ENCODE data around the gene KLHDC3. TPM values are rescaled to one million over a fixed set of nuclear protein-coding genes. Genes with fewer than 3 reads are reported as not detected.

KLHDC3 gene
- total RNA-seq, 1 donor from 2014 or later: 67.4 TPM

- Mint-ChIP-seq H3K27ac (ENCODE audit: unreplicated experiment) (peak overlapping the region; percentile 100), H3K27me3 (ENCODE audit: low read depth, unreplicated experiment) (no peaks in the 10 kb centered on the region), H3K36me3 (ENCODE audit: low read depth, unreplicated experiment) (peaks cover 10% of the 10 kb centered on the region), H3K4me1 (ENCODE audit: low read depth, unreplicated experiment) (peaks cover 15% of the 10 kb centered on the region), H3K4me3 (ENCODE audit: unreplicated experiment) (peak overlapping the region; percentile 96), H3K9me3 (ENCODE audit: unreplicated experiment) (no peaks in the 10 kb centered on the region)
- Histone ChIP-seq H4K20me1 (ENCODE audit: insufficient read depth, low read length) (no peaks in the 10 kb centered on the region), H3K27ac (ENCODE audit: low read depth, low read length) (peak overlapping the region; percentile 94), H3K79me2 (ENCODE audit: insufficient read depth, low read length) (peaks cover 30% of the 10 kb centered on the region), H3K9ac (ENCODE audit: low read length) (peak overlapping the region; percentile 98), H3K9me3 (ENCODE audit: insufficient read depth, low read depth, low read length) (no peaks in the 10 kb centered on the region), H3K4me2 (ENCODE audit: low read length) (peak overlapping the region; percentile 95), H3K4me3 (ENCODE audit: insufficient read depth, low read depth, low read length) (peak overlapping the region; percentile 97), H3K4me1 (ENCODE audit: insufficient read depth, low read length) (peaks cover 30% of the 10 kb centered on the region), H3K27me3 (ENCODE audit: insufficient read depth, low read length) (no peaks in the 10 kb centered on the region), H3K36me3 (ENCODE audit: insufficient read depth, low read length) (peaks cover 8% of the 10 kb centered on the region), H2AFZ (ENCODE audit: low read depth, low read length) (peak overlapping the region; percentile 90)
- DNase-seq (ENCODE audit: low read depth) (no peak), FAIRE-seq (no peak)
- TF ChIP-seq CTCF (IDR thresholded peaks at IDR 0.05; ENCODE audit: insufficient read depth, low read depth, low read length) (no peak), EZH2 (IDR thresholded peaks at IDR 0.05; ENCODE audit: insufficient read depth, low read length) (no peak)
Measured at GRCh38 chr6:43060034-43060754, 46.1 kb downstream of the KLHDC3 start.

GRCh38 chr6:43060755-43061633, 46.9 kb downstream of the KLHDC3 start:
- H3K27ac Mint-ChIP-seq (ENCODE audit: unreplicated experiment): no peak overlapping the region
- Histone ChIP-seq H3K4me3 (ENCODE audit: insufficient read depth, low read depth, low read length) (no peak overlapping the region), H3K79me2 (ENCODE audit: insufficient read depth, low read length) (peaks cover 30% of the 10 kb centered on the region), H3K36me3 (ENCODE audit: insufficient read depth, low read length) (peaks cover 8% of the 10 kb centered on the region), H3K4me1 (ENCODE audit: insufficient read depth, low read length) (peaks cover 30% of the 10 kb centered on the region), H3K27me3 (ENCODE audit: insufficient read depth, low read length) (no peaks in the 10 kb centered on the region), H3K9me3 (ENCODE audit: insufficient read depth, low read depth, low read length) (no peaks in the 10 kb centered on the region), H4K20me1 (ENCODE audit: insufficient read depth, low read length) (no peaks in the 10 kb centered on the region), H2AFZ (ENCODE audit: low read depth, low read length) (no peak overlapping the region), H3K4me2 (ENCODE audit: low read length) (peak overlapping the region; percentile 95), H3K9ac (ENCODE audit: low read length) (peak overlapping the region; percentile 98), H3K27ac (ENCODE audit: low read depth, low read length) (no peak overlapping the region)
- TF ChIP-seq EZH2 (IDR thresholded peaks at IDR 0.05; ENCODE audit: insufficient read depth, low read length): no peak
- no peak for TF ChIP-seq CTCF (IDR thresholded peaks at IDR 0.05; ENCODE audit: insufficient read depth, low read depth, low read length)
- no peaks in the 10 kb centered on the region for H3K27me3 Mint-ChIP-seq (ENCODE audit: low read depth, unreplicated experiment)
- H3K36me3 Mint-ChIP-seq (ENCODE audit: low read depth, unreplicated experiment): peaks cover 17% of the 10 kb centered on the region
- no peaks in the 10 kb centered on the region for H3K9me3 Mint-ChIP-seq (ENCODE audit: unreplicated experiment)
- FAIRE-seq: no peak
- peaks cover 15% of the 10 kb centered on the region for H3K4me1 Mint-ChIP-seq (ENCODE audit: low read depth, unreplicated experiment)
- DNase-seq (ENCODE audit: low read depth): no peak
- H3K4me3 Mint-ChIP-seq (ENCODE audit: unreplicated experiment): peak overlapping the region; percentile 96

All from astrocyte (in vitro differentiated cells and primary cell).